ENCODE data around the gene PAM.

The PAM gene

GRCh38 chr5:102975457-102976182 is 220.5 kb downstream of the PAM start:
- no peak for TF ChIP-seq CTCF (IDR thresholded peaks at IDR 0.05; ENCODE audit: borderline replicate concordance, control extremely low read depth, extremely low read depth, insufficient read depth, missing control alignments)
- in situ Hi-C loops (cut with MboI; ENCODE audit: low sequenced_read_pairs, unreplicated experiment) = loop anchor here (10.0 kb wide), 1 partner anchor 191 kb away; no protein-coding TSS in a partner anchor
- no peak for DNase-seq (ENCODE audit: low spot score)

GRCh38 chr5:102981957-102982635 is 227.0 kb downstream of the PAM start:
- no peak for DNase-seq (ENCODE audit: low spot score)
- TF ChIP-seq CTCF (IDR thresholded peaks at IDR 0.05; ENCODE audit: borderline replicate concordance, control extremely low read depth, extremely low read depth, insufficient read depth, missing control alignments) = no peak
- in situ Hi-C loops (cut with MboI; ENCODE audit: low sequenced_read_pairs, unreplicated experiment) = no loop called here

DNA sequence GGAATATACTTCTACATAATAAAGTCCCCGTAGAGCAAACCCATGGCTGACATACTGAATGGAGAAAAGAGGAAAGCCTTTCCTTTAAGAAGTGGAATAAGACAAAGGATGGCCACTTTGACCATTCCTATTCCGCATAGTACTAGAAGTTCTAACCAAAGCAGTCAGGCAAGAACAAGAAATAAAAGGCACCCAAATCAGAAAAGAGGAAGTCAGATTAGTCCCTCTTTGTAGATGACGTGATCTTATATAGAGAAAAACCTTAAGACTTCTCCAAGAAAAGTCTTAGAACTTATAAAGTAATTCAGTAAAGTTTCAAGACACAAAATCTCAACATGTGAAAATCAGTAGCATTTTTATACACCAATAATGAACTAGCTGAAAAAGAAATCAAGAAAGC is 231.0 kb downstream of the PAM start:
- in situ Hi-C loops (cut with MboI; ENCODE audit: low sequenced_read_pairs, unreplicated experiment) = no loop called here
- TF ChIP-seq CTCF (IDR thresholded peaks at IDR 0.05; ENCODE audit: borderline replicate concordance, control extremely low read depth, extremely low read depth, insufficient read depth, missing control alignments) = no peak
- no peak for DNase-seq (ENCODE audit: low spot score)

- no peak for DNase-seq (ENCODE audit: low spot score)
- TF ChIP-seq CTCF (IDR thresholded peaks at IDR 0.05; ENCODE audit: borderline replicate concordance, control extremely low read depth, extremely low read depth, insufficient read depth, missing control alignments) = no peak
- in situ Hi-C loops (cut with MboI; ENCODE audit: low sequenced_read_pairs, unreplicated experiment) = no loop called here
Observed at GRCh38 chr5:102988459-102988858, 233.4 kb downstream of the PAM start.

DNA sequence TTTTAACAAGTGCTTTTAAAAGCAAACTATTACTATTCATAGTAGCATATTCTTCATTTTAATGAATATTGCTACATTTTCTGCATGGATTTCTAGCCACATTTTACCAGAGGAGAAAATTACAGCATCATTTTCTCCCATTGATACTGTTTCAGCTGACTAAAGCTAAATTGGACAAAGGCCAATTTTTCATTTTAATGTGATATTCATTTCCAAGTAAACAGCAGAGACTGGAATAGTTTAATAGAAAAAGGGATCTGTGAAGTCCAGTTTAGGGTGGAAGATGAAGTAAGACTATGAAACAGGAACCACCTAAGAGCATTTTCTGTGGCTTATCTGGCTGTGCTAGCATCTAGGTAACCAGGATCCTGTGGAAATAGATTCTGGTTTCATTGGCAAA is 236.7 kb downstream of the PAM start:
- no peak for DNase-seq (ENCODE audit: low spot score)
- in situ Hi-C loops (cut with MboI; ENCODE audit: low sequenced_read_pairs, unreplicated experiment) = no loop called here
- no peak for TF ChIP-seq CTCF (IDR thresholded peaks at IDR 0.05; ENCODE audit: borderline replicate concordance, control extremely low read depth, extremely low read depth, insufficient read depth, missing control alignments)

- TF ChIP-seq CTCF (IDR thresholded peaks at IDR 0.05; ENCODE audit: borderline replicate concordance, control extremely low read depth, extremely low read depth, insufficient read depth, missing control alignments) = no peak
- in situ Hi-C loops (cut with MboI; ENCODE audit: low sequenced_read_pairs, unreplicated experiment) = no loop called here
- DNase-seq (ENCODE audit: low spot score) = no peak
Observed at GRCh38 chr5:102996011-102996575, 241.0 kb downstream of the PAM start.

Data from GM13976 (cell line).